Peyer's patch (tissue), 4 donors: ENCODE data around the gene TRIO.

Source experiments
- POLR2A ChIP-seq, 2 donors: fragments of 450-650 bp; IDR thresholded peaks; one replicate each; pipeline ENCODE4 v1.5.1; 2017; ENCODE audit warnings: antibody characterized with exemption in 2 of 2, mild to moderate bottlenecking in 2 of 2, moderate library complexity in 2 of 2
- TF ChIP-seq, protein P1 (sequence below), 6 experiments: fragments of 450-650 bp in 4 of 6; fragments of 200-600 bp in 2 of 6; sonication (generic) in 1 of 6; IDR thresholded peaks; one replicate each; pipeline ENCODE4 v1.5.1; 2017 to 2019; ENCODE audit warnings: antibody characterized with exemption in 6 of 6, mild to moderate bottlenecking in 3 of 6, moderate library complexity in 1 of 6

DNA sequence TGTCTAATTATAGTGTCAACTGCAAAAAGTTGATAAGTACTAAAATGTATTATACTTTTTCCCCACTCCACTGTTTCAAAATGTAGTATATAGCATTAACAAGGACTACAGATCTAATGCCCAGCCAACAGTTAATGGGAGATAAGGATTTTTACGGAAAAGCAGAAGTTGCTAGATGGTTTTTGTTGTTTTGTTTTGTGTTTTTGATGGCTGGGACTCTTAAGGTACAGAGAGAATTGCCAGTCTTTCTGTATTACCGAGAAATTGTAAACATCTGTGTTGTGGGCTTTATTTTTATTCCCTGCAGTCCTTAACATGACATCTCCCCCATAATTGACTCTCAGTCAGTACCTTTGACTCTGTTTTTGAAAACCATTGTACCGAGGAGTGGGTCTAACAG is 44.0 kb downstream of the TRIO start:
- TF ChIP-seq, protein P1, sequence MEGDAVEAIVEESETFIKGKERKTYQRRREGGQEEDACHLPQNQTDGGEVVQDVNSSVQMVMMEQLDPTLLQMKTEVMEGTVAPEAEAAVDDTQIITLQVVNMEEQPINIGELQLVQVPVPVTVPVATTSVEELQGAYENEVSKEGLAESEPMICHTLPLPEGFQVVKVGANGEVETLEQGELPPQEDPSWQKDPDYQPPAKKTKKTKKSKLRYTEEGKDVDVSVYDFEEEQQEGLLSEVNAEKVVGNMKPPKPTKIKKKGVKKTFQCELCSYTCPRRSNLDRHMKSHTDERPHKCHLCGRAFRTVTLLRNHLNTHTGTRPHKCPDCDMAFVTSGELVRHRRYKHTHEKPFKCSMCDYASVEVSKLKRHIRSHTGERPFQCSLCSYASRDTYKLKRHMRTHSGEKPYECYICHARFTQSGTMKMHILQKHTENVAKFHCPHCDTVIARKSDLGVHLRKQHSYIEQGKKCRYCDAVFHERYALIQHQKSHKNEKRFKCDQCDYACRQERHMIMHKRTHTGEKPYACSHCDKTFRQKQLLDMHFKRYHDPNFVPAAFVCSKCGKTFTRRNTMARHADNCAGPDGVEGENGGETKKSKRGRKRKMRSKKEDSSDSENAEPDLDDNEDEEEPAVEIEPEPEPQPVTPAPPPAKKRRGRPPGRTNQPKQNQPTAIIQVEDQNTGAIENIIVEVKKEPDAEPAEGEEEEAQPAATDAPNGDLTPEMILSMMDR (IDR thresholded peaks at IDR 0.05) = no peak
- TF ChIP-seq POLR2A (IDR thresholded peaks at IDR 0.05) = no peak
